Ramos (cell line): Measurements from ENCODE around the gene CDC42BPA.

ENCODE experiments used
- in situ Hi-C: fragments of 300-500 bp; cut with MboI; formaldehyde crosslinking; loops from one replicate; pipeline ENCODE4 v1.14.3; 2022; ENCODE audit warnings: low sequenced_read_pairs; ENCODE audit not compliant: unreplicated experiment

CDC42BPA gene

DNA sequence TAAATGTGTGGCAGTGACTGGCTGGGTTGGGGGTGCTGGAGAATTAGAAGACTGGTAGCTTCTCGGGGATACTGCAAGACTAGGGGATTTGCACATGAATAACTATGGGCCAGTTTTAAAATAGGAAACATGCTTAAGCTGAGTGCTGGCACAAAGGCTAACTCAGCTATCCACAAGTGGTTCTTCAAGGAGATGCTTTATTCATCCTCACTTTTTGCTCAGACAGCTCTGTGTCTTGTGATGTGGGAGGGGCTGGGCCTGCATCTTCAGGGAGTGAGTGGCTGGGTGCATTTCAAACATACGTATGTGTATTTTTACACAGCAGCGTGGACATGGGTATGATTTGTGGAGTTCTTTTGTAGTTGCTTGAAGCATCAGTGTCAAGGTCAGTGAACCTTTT is 375.9 kb downstream of the CDC42BPA start:
- in situ Hi-C loops, result no loop called here

DNA sequence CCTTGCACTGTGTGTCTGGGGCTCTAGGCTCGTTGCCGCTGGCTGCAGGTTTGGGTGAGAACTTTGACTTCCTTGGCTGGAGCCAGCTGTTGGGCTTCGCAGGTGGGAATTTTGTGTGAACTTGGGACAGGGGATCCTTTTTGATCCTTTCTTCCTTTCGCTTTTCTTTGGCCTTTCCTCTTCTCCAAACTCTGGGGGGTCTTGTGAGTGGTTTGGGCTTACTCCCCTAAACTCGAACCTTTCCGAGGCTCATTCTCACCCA is 377.6 kb downstream of the CDC42BPA start:
- in situ Hi-C loops, result no loop called here

DNA sequence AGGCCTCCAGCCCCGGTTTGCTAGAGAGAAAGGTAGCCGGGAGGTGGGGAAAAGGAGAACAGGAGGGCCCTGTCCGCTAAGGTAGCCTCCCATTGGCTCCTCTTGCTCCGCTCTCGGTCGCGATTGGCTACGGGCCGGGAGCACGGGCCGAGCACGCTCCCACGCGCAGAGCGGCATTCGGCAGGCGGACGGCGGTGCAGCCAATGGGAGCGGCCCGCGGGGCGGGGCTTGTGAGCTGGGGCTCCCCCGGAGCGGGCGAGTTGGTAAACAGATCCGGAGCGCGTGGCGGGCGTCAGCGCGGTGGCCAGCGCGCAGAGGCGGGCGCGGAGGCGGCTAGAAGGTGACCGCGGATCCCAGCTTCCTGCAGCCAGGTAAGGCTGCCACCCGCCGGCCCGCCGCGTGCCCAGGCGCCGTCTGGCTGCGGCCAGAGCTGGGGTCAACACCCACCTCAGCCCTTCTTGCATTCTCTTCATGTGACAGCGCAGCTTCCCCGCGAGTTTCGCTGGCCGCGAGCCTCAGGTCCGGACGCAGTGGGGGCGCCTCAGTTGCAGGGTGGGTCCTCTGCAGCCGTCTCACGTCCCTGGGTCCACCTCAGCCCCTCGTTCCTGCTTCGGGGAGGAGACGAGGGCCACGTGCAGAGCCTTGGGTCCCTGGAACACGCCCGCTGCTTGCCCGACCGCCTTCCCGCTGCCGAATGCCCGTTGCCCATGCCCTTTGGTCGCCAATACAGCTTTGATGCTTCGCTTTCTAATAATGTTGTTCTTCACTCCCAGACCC is 378.1 kb downstream of the CDC42BPA start, which contains the start of gene COQ8A:
COQ8A (plus strand) TSS at position 266 of the 777 bp plus-strand sequence. CDS start 21,092 bp downstream, outside the sequence.
- in situ Hi-C loops, result no loop called here
